GM23248 (cell line): ENCODE data around the gene POLDIP2.

Experiments
- EZH2 ChIP-seq: fragments of 200-600 bp; sonication (generic); IDR thresholded peaks from 2 replicates; pipeline ENCODE4 v1.6.1; 2018; ENCODE audit warnings: antibody characterized with exemption, mild to moderate bottlenecking; ENCODE audit not compliant: insufficient read depth, poor library complexity, severe bottlenecking
- EZH2phosphoT487 ChIP-seq: fragments of 200-600 bp; sonication (generic); IDR thresholded peaks from 2 replicates; pipeline ENCODE4 v1.6.1; 2018; ENCODE audit warnings: antibody characterized with exemption, moderate library complexity, mild to moderate bottlenecking, low read depth; ENCODE audit not compliant: insufficient read depth

GRCh38 chr17:28379814-28380801 lies 22.8 kb upstream of the POLDIP2 start:
- no peak for TF ChIP-seq EZH2
- TF ChIP-seq EZH2phosphoT487: no peak
